GM23338 (cell line): ENCODE data around the gene ZNF23. TPM values are rescaled to one million over a fixed set of nuclear protein-coding genes. Genes with fewer than 3 reads are reported as not detected.

Source experiments
- ATAC-seq: fragments of 200-7000 bp; cut with Tn5 transposase; 3 replicates; pipeline ENCODE4 v1.9.1; 2020
- DNase-seq: peaks from one replicate; pipeline ENCODE4 v3.0.0-alpha.2; 2015; ENCODE audit warnings: low spot score
- H2AFZ ChIP-seq: fragments of 200-600 bp; sonication (generic); 2 replicates; pipeline ENCODE4 v1.8.0; 2016; ENCODE audit warnings: antibody characterized with exemption, mild to moderate bottlenecking, moderate library complexity
- H3F3A ChIP-seq: fragments of 200-600 bp; sonication (generic); replicated peaks from 2 replicates; pipeline ENCODE4 v1.8.0; 2017; ENCODE audit warnings: antibody characterized with exemption, mixed run types, low read depth
- H3K27ac ChIP-seq: fragments of 200-600 bp; sonication (generic); 2 replicates; pipeline ENCODE4 v1.6.1; 2016; ENCODE audit warnings: low read depth
- H3K27me3 ChIP-seq: fragments of 200-600 bp; sonication (generic); 2 replicates; pipeline ENCODE4 v1.8.0; 2016; ENCODE audit warnings: mild to moderate bottlenecking, mixed run types, moderate library complexity; ENCODE audit not compliant: insufficient read depth
- H3K36me3 ChIP-seq: fragments of 200-600 bp; sonication (generic); 2 replicates; pipeline ENCODE4 v1.8.0; 2016; ENCODE audit warnings: mild to moderate bottlenecking; ENCODE audit not compliant: insufficient read depth
- H3K4me1 ChIP-seq: fragments of 200-600 bp; sonication (generic); 2 replicates; pipeline ENCODE4 v1.8.0; 2016; ENCODE audit warnings: mild to moderate bottlenecking, moderate library complexity; ENCODE audit not compliant: insufficient read depth
- H3K4me2 ChIP-seq: fragments of 200-600 bp; sonication (generic); 2 replicates; pipeline ENCODE4 v1.7.1; 2017; ENCODE audit warnings: mixed run types
- H3K4me3 ChIP-seq: fragments of 200-600 bp; sonication (generic); 2 replicates; pipeline ENCODE4 v1.6.1; 2016; ENCODE audit warnings: mixed run types
- H3K79me2 ChIP-seq: fragments of 200-600 bp; sonication (generic); replicated peaks from 2 replicates; pipeline ENCODE4 v1.8.0; 2017; ENCODE audit warnings: mild to moderate bottlenecking; ENCODE audit not compliant: insufficient read depth
- H3K9me2 ChIP-seq: fragments of 200-600 bp; sonication (generic); 2 replicates; pipeline ENCODE4 v1.8.0; 2017; ENCODE audit not compliant: insufficient read depth
- H4K20me1 ChIP-seq: fragments of 200-600 bp; sonication (generic); replicated peaks from 2 replicates; pipeline ENCODE4 v1.8.0; 2017; ENCODE audit warnings: mild to moderate bottlenecking; ENCODE audit not compliant: insufficient read depth
- H3K27ac Mint-ChIP-seq: 2 replicates; pipeline ENCODE4 v1.8.0; 2020; ENCODE audit warnings: inconsistent platforms, mild to moderate bottlenecking, moderate library complexity, mixed read lengths
- H3K27me3 Mint-ChIP-seq: 3 replicates; pipeline ENCODE4 v1.8.0; 2022; ENCODE audit warnings: low read depth, mild to moderate bottlenecking, moderate library complexity, mixed read lengths, inconsistent platforms; ENCODE audit not compliant: insufficient read depth, poor library complexity
- H3K36me3 Mint-ChIP-seq: 3 replicates; pipeline ENCODE4 v1.8.0; 2021; ENCODE audit warnings: low read depth, mild to moderate bottlenecking, inconsistent platforms, moderate library complexity, mixed read lengths
- H3K4me1 Mint-ChIP-seq: 3 replicates; pipeline ENCODE4 v1.8.0; 2020; ENCODE audit warnings: mild to moderate bottlenecking, inconsistent platforms, mixed read lengths
- H3K4me3 Mint-ChIP-seq: 3 replicates; pipeline ENCODE4 v1.8.0; 2021; ENCODE audit warnings: moderate library complexity, mild to moderate bottlenecking, inconsistent platforms, mixed read lengths
- H3K9me3 Mint-ChIP-seq: 3 replicates; pipeline ENCODE4 v1.8.0; 2020; ENCODE audit warnings: moderate library complexity, mild to moderate bottlenecking, inconsistent platforms, mixed read lengths
- CREB1 ChIP-seq: fragments of 250-450 bp; sonication (Bioruptor Pico); IDR thresholded peaks from 2 replicates; pipeline ENCODE4 v1.5.0; 2020; ENCODE audit warnings: low read depth, mild to moderate bottlenecking, moderate library complexity
- CTCF ChIP-seq, 2 experiments: fragments of 200-600 bp in 1 of 2; sonication (generic) in 1 of 2; conservative IDR thresholded peaks; 2 replicates each; pipeline versions ENCODE4 v1.5.1 to v1.6.1; 2016 to 2017; ENCODE audit warnings: antibody characterized with exemption in 2 of 2, low read depth in 2 of 2, mild to moderate bottlenecking in 2 of 2, moderate library complexity in 1 of 2
- ETS1 ChIP-seq: IDR thresholded peaks from 2 replicates; pipeline ENCODE4 v1.6.1; 2016; ENCODE audit warnings: antibody characterized with exemption
- EZH2 ChIP-seq: fragments of 200-600 bp; sonication (generic); IDR thresholded peaks from one replicate; pipeline ENCODE4 v1.8.0; 2017; ENCODE audit warnings: antibody characterized with exemption, mild to moderate bottlenecking, low read depth; ENCODE audit not compliant: unreplicated experiment
- EZH2phosphoT487 ChIP-seq: fragments of 200-600 bp; sonication (generic); IDR thresholded peaks from one replicate; pipeline ENCODE4 v1.8.1; 2018; ENCODE audit warnings: antibody characterized with exemption; ENCODE audit not compliant: unreplicated experiment
- JUNB ChIP-seq: IDR thresholded peaks from one replicate; pipeline ENCODE4 v1.6.1; 2016; ENCODE audit warnings: antibody characterized with exemption; ENCODE audit not compliant: unreplicated experiment
- NANOG ChIP-seq: IDR thresholded peaks from 2 replicates; pipeline ENCODE4 v1.6.1; 2016; ENCODE audit warnings: antibody characterized with exemption, borderline replicate concordance
- POLR2AphosphoS5 ChIP-seq: IDR thresholded peaks from 2 replicates; pipeline ENCODE4 v1.6.1; 2016; ENCODE audit warnings: antibody characterized with exemption, low read depth
- REST ChIP-seq: IDR thresholded peaks from one replicate; pipeline ENCODE4 v1.6.1; 2018; ENCODE audit warnings: antibody characterized with exemption; ENCODE audit not compliant: unreplicated experiment
- STAT1 ChIP-seq: IDR thresholded peaks from one replicate; pipeline ENCODE4 v1.6.1; 2016; ENCODE audit warnings: antibody characterized with exemption; ENCODE audit not compliant: unreplicated experiment
- ZNF114 ChIP-seq: fragments of 250-450 bp; sonication (Bioruptor Pico); IDR thresholded peaks from 2 replicates; pipeline ENCODE4 v1.5.0; 2020; ENCODE audit warnings: mild to moderate bottlenecking, moderate library complexity
- ZNF331 ChIP-seq: fragments of 250-450 bp; sonication (Bioruptor Pico); IDR thresholded peaks from 2 replicates; pipeline ENCODE4 v1.5.0; 2020; ENCODE audit warnings: low read depth, mild to moderate bottlenecking, moderate library complexity
- ZNF462 ChIP-seq: fragments of 250-450 bp; sonication (Bioruptor Pico); IDR thresholded peaks from 2 replicates; pipeline ENCODE4 v1.5.0; 2020; ENCODE audit warnings: mild to moderate bottlenecking, moderate library complexity
- polyA plus RNA-seq: library from polyadenylated mRNA; unstranded; fragments of >200 nt; fragmentation: Nextera tagmentation; extraction: Ambion mirVana; gene quantifications from 2 replicates; pipeline ENCODE4 v1.2.1, GENCODE V29; 2016
- total RNA-seq: library from RNA; depleted of rRNA; stranded (reverse); fragments of >200 nt; shearing (Covaris generic); gene quantifications from 2 replicates; pipeline ENCODE4 v1.2.3, GENCODE V29; 2014

ZNF23 gene
- total and polyA plus RNA-seq, 2 experiments from 2014 or later = 8.4 to 8.8 TPM

DNA sequence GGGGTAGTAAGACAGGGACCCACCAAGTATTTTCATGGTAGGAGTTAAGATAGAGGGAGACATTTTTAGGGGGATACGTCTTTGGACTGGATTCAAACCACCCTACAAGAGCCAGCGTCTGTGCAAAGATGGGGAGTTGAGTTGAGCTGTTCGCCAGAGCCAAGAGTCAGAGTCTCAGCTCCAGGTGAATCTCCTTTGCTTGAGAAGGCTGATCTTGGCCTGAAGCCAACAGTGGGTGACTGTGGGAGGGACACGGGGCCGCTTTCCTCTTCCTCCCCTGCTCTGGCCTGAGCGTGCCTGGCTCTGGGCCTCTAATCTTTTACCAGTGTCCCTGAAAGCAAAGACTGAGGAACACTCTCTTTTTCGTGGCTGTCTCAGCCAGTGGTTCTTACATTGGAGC lies 25.6 kb downstream of the ZNF23 start:
- H4K20me1 ChIP-seq = no peaks in the 10 kb centered on the region
- no peaks in the 10 kb centered on the region for H3F3A ChIP-seq
- H3K27me3 Mint-ChIP-seq = peaks cover 13% of the 10 kb centered on the region
- no peak overlapping the region for H3K27ac ChIP-seq
- no peaks in the 10 kb centered on the region for H3K9me2 ChIP-seq
- ATAC-seq = no peak
- H3K36me3 Mint-ChIP-seq = no peaks in the 10 kb centered on the region
- H3K4me1 Mint-ChIP-seq = no peaks in the 10 kb centered on the region
- no peak overlapping the region for H3K4me2 ChIP-seq
- no peaks in the 10 kb centered on the region for H3K27me3 ChIP-seq
- DNase-seq = no peak
- no peak overlapping the region for H3K4me3 Mint-ChIP-seq
- H2AFZ ChIP-seq = no peak overlapping the region
- H3K4me1 ChIP-seq = no peaks in the 10 kb centered on the region
- no peaks in the 10 kb centered on the region for H3K36me3 ChIP-seq
- H3K79me2 ChIP-seq = no peaks in the 10 kb centered on the region
- TF ChIP-seq REST (no peak), ZNF331 (CRISPR knock-in tag) (no peak), ZNF114 (CRISPR knock-in tag) (no peak), JUNB (no peak), CTCF (conservative IDR thresholded peaks at IDR 0.05; ENCODE audit: low read depth in 2 of 2) (no peak), ETS1 (no peak), NANOG (no peak), EZH2 (no peak), POLR2AphosphoS5 (no peak), EZH2phosphoT487 (no peak), STAT1 (no peak), ZNF462 (CRISPR knock-in tag) (no peak), CREB1 (no peak)
- H3K4me3 ChIP-seq = no peak overlapping the region
- no peak overlapping the region for H3K27ac Mint-ChIP-seq
- peaks cover 7% of the 10 kb centered on the region for H3K9me3 Mint-ChIP-seq
